Liver (tissue), 9 donors: Measurements from ENCODE around the gene C20orf173. TPM values are rescaled to one million over a fixed set of nuclear protein-coding genes. Genes with fewer than 3 reads are reported as not detected.
"Not testable (repeated sequence)": the region's sequence is repeated elsewhere in the genome, so short reads cannot be mapped to it uniquely, and the experiment has no call there.

Experiments
- DNase-seq: peaks from one replicate; pipeline ENCODE4 v3.0.0-alpha.2; 2017; ENCODE audit warnings: low spot score
- H3K27ac ChIP-seq, 2 donors: one replicate each; pipeline ENCODE4 v1.7.0; 2013; ENCODE audit warnings: inconsistent platforms in 2 of 2, low read length in 2 of 2, control low read depth in 1 of 2, low read depth in 1 of 2, mild to moderate bottlenecking in 1 of 2
- H3K27me3 ChIP-seq, 4 donors: one replicate each; pipeline versions ENCODE4 v1.6.1 to v1.7.0; 2013; ENCODE audit warnings: low read length in 3 of 4, inconsistent platforms in 1 of 4, mild to moderate bottlenecking in 1 of 4, moderate library complexity in 1 of 4; ENCODE audit not compliant: control insufficient read depth in 4 of 4, insufficient read depth in 4 of 4
- H3K36me3 ChIP-seq, 4 donors: one replicate each; pipeline versions ENCODE4 v1.6.1 to v1.7.0; 2013; ENCODE audit warnings: low read length in 3 of 4, mild to moderate bottlenecking in 3 of 4, low read depth in 1 of 4, moderate library complexity in 1 of 4; ENCODE audit not compliant: control insufficient read depth in 4 of 4, insufficient read depth in 3 of 4
- H3K4me1 ChIP-seq, 4 donors: one replicate each; pipeline versions ENCODE4 v1.6.1 to v1.7.0; 2013; ENCODE audit warnings: low read length in 3 of 4, mild to moderate bottlenecking in 3 of 4, moderate library complexity in 1 of 4; ENCODE audit not compliant: control insufficient read depth in 4 of 4, insufficient read depth in 4 of 4
- H3K4me3 ChIP-seq, 3 donors: one replicate each; pipeline versions ENCODE4 v1.6.1 to v1.7.0; 2013; ENCODE audit warnings: low read length in 3 of 3, control low read depth in 1 of 3, low read depth in 1 of 3, mild to moderate bottlenecking in 1 of 3
- H3K9ac ChIP-seq, 2 donors: one replicate each; pipeline ENCODE4 v1.7.0; 2013; ENCODE audit warnings: low read length in 2 of 2, mild to moderate bottlenecking in 2 of 2, moderate library complexity in 2 of 2, control low read depth in 1 of 2, low read depth in 1 of 2
- H3K9me3 ChIP-seq, 4 donors: one replicate each; pipeline versions ENCODE4 v1.6.1 to v1.7.0; 2013; ENCODE audit warnings: low read length in 3 of 4; ENCODE audit not compliant: control insufficient read depth in 4 of 4
- EGR1 ChIP-seq, 2 donors: IDR thresholded peaks; 2 replicates each; pipeline ENCODE4 v1.6.1; 2016 to 2018; ENCODE audit warnings: antibody characterized with exemption in 2 of 2, low read depth in 2 of 2
- FOXA1 ChIP-seq: IDR thresholded peaks from 2 replicates; pipeline ENCODE4 v1.6.1; 2016; ENCODE audit warnings: antibody characterized with exemption
- FOXA2 ChIP-seq: IDR thresholded peaks from 2 replicates; pipeline ENCODE4 v1.6.1; 2016; ENCODE audit warnings: antibody characterized with exemption
- GABPA ChIP-seq, 2 donors: IDR thresholded peaks in 1 of 2; conservative IDR thresholded peaks in 1 of 2; 2 replicates each; pipeline ENCODE4 v1.6.1; 2016; ENCODE audit warnings: antibody characterized with exemption in 2 of 2, mild to moderate bottlenecking in 1 of 2, moderate library complexity in 1 of 2
- HNF4A ChIP-seq, 2 donors: conservative IDR thresholded peaks; 2 replicates each; pipeline ENCODE4 v1.6.1; 2016; ENCODE audit warnings: antibody characterized with exemption in 2 of 2, mild to moderate bottlenecking in 2 of 2
- HNF4G ChIP-seq: IDR thresholded peaks from 2 replicates; pipeline ENCODE4 v1.6.1; 2016; ENCODE audit warnings: antibody characterized with exemption
- JUND ChIP-seq, 2 donors: IDR thresholded peaks; 2 replicates each; pipeline ENCODE4 v1.6.1; 2016; ENCODE audit warnings: antibody characterized with exemption in 2 of 2
- MAX ChIP-seq: IDR thresholded peaks from 2 replicates; pipeline ENCODE4 v1.6.1; 2016; ENCODE audit warnings: antibody characterized with exemption
- NR2F2 ChIP-seq: IDR thresholded peaks from 2 replicates; pipeline ENCODE4 v1.6.1; 2016; ENCODE audit warnings: antibody characterized with exemption
- RAD21 ChIP-seq, 2 donors: IDR thresholded peaks; 2 replicates each; pipeline ENCODE4 v1.6.1; 2016; ENCODE audit warnings: antibody characterized with exemption in 2 of 2, mild to moderate bottlenecking in 2 of 2
- REST ChIP-seq: IDR thresholded peaks from 2 replicates; pipeline ENCODE4 v1.6.1; 2016; ENCODE audit warnings: antibody characterized with exemption, mild to moderate bottlenecking
- RXRA ChIP-seq, 2 donors: IDR thresholded peaks; 2 replicates each; pipeline ENCODE4 v1.6.1; 2017 to 2018; ENCODE audit warnings: antibody characterized with exemption in 2 of 2, mild to moderate bottlenecking in 1 of 2
- SP1 ChIP-seq: IDR thresholded peaks from 2 replicates; pipeline ENCODE4 v1.6.1; 2018; ENCODE audit warnings: antibody characterized with exemption, mild to moderate bottlenecking
- TAF1 ChIP-seq: conservative IDR thresholded peaks from 2 replicates; pipeline ENCODE4 v1.6.1; 2016; ENCODE audit warnings: antibody characterized with exemption, mild to moderate bottlenecking
- ZBTB33 ChIP-seq: IDR thresholded peaks from 2 replicates; pipeline ENCODE4 v1.6.1; 2016; ENCODE audit warnings: antibody characterized with exemption
- WGBS: extraction: QIAGEN DNeasy Blood & Tissue Kit; methylation state at CpG from one replicate; pipeline ENCODE4 v1.1.7; 2013; 5-methylcytosine and 5-hydroxymethylcytosine counted together
- polyA plus RNA-seq, 2 donors: library from polyadenylated mRNA; stranded (reverse) in 1 of 2; unstranded in 1 of 2; fragments of 200-250 nt in 1 of 2; fragments of >200 nt in 1 of 2; fragmentation: Nextera tagmentation in 1 of 2; extraction: Ambion mirVana in 1 of 2; gene quantifications; one replicate each; pipeline versions ENCODE4 v1.2.1 to v1.2.3, GENCODE V29; 2013 to 2015
- total RNA-seq, 2 donors: library from RNA; depleted of rRNA; stranded (reverse); fragments of >200 nt; gene quantifications; one replicate each; pipeline ENCODE4 v1.2.3, GENCODE V29; 2014
- donor health status: healthy.
- donor health status: healthy.
- donor health status: healthy.
- donor health status: healthy.
- donor health status: healthy.

C20orf173 gene
- total and polyA plus RNA-seq, 4 donors = not detected

- TF ChIP-seq FOXA1 (no peak), SP1 (no peak), JUND (IDR thresholded peaks at IDR 0.05) (no peak), FOXA2 (no peak)
These were observed 27.4 kb upstream of the C20orf173 start (continued) for GRCh38 chr20:35556871-35557270.

GRCh38 chr20:35555951-35556645, 26.6 kb upstream of the C20orf173 start:
- H3K36me3 ChIP-seq = peaks cover 6 to 51% (median 40%) of the 10 kb centered on the region in 4 donors
- no peaks in the 10 kb centered on the region for H3K27me3 ChIP-seq
- no peak for DNase-seq

GRCh38 chr20:35555461-35555860, 26.0 kb upstream of the C20orf173 start:
- peaks cover 6 to 56% (median 42%) of the 10 kb centered on the region in 4 donors for H3K36me3 ChIP-seq
- DNase-seq, H3K9ac ChIP-seq, H3K4me1 ChIP-seq, H3K27me3 ChIP-seq, H3K4me3 ChIP-seq, H3K27ac ChIP-seq, H3K9me3 ChIP-seq: not testable (repeated sequence)
- 89% methylated on average over 4 of the region's 4 CpGs for WGBS

More at GRCh38 chr20:35555951-35556645, 26.6 kb upstream of the C20orf173 start:
- no peaks in the 10 kb centered on the region for H3K4me1 ChIP-seq
- no peak for TF ChIP-seq EGR1 (IDR thresholded peaks at IDR 0.05; ENCODE audit: low read depth in 2 of 2)
- TF ChIP-seq GABPA (IDR thresholded peaks at IDR 0.05 in 1 of 2, conservative IDR thresholded peaks at IDR 0.05 in 1 of 2) = no peak
- no peak for TF ChIP-seq REST
- TF ChIP-seq TAF1 = no peak
- TF ChIP-seq FOXA1 = no peak
- no peak for TF ChIP-seq RAD21 (IDR thresholded peaks at IDR 0.05)
- no peak for TF ChIP-seq HNF4G
- TF ChIP-seq FOXA2 = no peak
- TF ChIP-seq JUND (IDR thresholded peaks at IDR 0.05) = no peak
- no peak for TF ChIP-seq MAX
- no peak overlapping the region for H3K27ac ChIP-seq
- H3K4me3 ChIP-seq = no peak overlapping the region
- H3K9me3 ChIP-seq = no peaks in the 10 kb centered on the region
- 97% methylated on average over 21 of the region's 21 CpGs for WGBS
- H3K9ac ChIP-seq = no peak overlapping the region

- H3K9me3 ChIP-seq = no peaks in the 10 kb centered on the region
- no peak overlapping the region for H3K9ac ChIP-seq
- DNase-seq = no peak
- no peak overlapping the region for H3K27ac ChIP-seq
- WGBS = 94% methylated on average over 3 of the region's 3 CpGs
- H3K36me3 ChIP-seq = peaks cover 7 to 77% (median 52%) of the 10 kb centered on the region in 4 donors
- no peaks in the 10 kb centered on the region for H3K4me1 ChIP-seq
- H3K4me3 ChIP-seq = no peak overlapping the region
- no peaks in the 10 kb centered on the region for H3K27me3 ChIP-seq
- TF ChIP-seq SP1 (no peak), RXRA (IDR thresholded peaks at IDR 0.05) (no peak), REST (no peak), HNF4G (no peak), TAF1 (no peak), RAD21 (IDR thresholded peaks at IDR 0.05) (no peak), JUND (IDR thresholded peaks at IDR 0.05) (no peak), ZBTB33 (no peak), NR2F2 (no peak), FOXA2 (no peak), FOXA1 (no peak), HNF4A (conservative IDR thresholded peaks at IDR 0.05) (no peak)
These were observed 23.5 kb upstream of the C20orf173 start for GRCh38 chr20:35552914-35553313.
